Epithelial cell of proximal tubule (primary cell): ENCODE data around the gene RABGAP1L. TPM values are rescaled to one million over a fixed set of nuclear protein-coding genes. Genes with fewer than 3 reads are reported as not detected.

ENCODE experiments used
- DNase-seq: peaks from one replicate; pipeline ENCODE4 v3.0.0-alpha.2; 2011; ENCODE audit warnings: low read depth
- H3K4me3 ChIP-seq: 2 replicates; pipeline ENCODE4 v1.5.1; 2011; ENCODE audit warnings: low read depth, mild to moderate bottlenecking, low read length
- total RNA-seq: library from RNA; depleted of rRNA; stranded (reverse); fragments of >200 nt; gene quantifications from 2 replicates; pipeline ENCODE4 v1.2.3, GENCODE V29; 2015
- TF ChIP-seq, protein P1 (sequence below): conservative IDR thresholded peaks from 2 replicates; pipeline ENCODE4 v1.5.1; 2012; ENCODE audit warnings: low read depth, mild to moderate bottlenecking, low read length

RABGAP1L gene
- total RNA-seq, 1 donor from 2014 or later: 16.3 TPM

- H3K4me3 ChIP-seq: no peak overlapping the region
- TF ChIP-seq, protein P1, sequence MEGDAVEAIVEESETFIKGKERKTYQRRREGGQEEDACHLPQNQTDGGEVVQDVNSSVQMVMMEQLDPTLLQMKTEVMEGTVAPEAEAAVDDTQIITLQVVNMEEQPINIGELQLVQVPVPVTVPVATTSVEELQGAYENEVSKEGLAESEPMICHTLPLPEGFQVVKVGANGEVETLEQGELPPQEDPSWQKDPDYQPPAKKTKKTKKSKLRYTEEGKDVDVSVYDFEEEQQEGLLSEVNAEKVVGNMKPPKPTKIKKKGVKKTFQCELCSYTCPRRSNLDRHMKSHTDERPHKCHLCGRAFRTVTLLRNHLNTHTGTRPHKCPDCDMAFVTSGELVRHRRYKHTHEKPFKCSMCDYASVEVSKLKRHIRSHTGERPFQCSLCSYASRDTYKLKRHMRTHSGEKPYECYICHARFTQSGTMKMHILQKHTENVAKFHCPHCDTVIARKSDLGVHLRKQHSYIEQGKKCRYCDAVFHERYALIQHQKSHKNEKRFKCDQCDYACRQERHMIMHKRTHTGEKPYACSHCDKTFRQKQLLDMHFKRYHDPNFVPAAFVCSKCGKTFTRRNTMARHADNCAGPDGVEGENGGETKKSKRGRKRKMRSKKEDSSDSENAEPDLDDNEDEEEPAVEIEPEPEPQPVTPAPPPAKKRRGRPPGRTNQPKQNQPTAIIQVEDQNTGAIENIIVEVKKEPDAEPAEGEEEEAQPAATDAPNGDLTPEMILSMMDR: no peak
Observed at GRCh38 chr1:174748586-174748985, 589.3 kb downstream of the RABGAP1L start.

GRCh38 chr1:174753131-174753530, 593.8 kb downstream of the RABGAP1L start:
- TF ChIP-seq, protein P1: no peak
- no peak for DNase-seq

More at GRCh38 chr1:174748586-174748985, 589.3 kb downstream of the RABGAP1L start:
- no peak for DNase-seq

GRCh38 chr1:174761335-174761734, 602.0 kb downstream of the RABGAP1L start:
- no peak for DNase-seq
- H3K4me3 ChIP-seq: no peak overlapping the region
- TF ChIP-seq, protein P1: no peak

More at GRCh38 chr1:174753131-174753530, 593.8 kb downstream of the RABGAP1L start:
- H3K4me3 ChIP-seq: no peak overlapping the region

GRCh38 chr1:174761901-174762585, 602.7 kb downstream of the RABGAP1L start:
- H3K4me3 ChIP-seq: no peak overlapping the region
- DNase-seq: no peak
- TF ChIP-seq, protein P1: no peak

DNA sequence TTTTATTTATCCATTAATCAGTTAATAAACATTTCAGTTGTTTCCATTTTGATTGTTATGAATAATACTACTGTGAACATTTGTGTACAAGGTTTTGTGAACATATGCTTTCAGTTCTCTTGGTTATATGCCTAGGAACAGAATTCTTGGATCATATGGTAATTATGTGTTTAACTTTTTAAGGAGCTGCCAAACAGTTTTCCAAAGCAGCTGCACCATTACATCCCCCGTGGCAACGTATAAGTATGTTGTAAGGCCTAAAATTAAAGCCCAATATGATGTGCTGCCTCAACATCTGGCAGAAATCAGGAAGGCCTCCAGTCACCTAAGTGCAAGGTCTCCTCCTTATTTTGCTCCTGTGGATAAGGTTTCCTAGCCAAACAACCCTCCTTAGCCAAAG, 604.9 kb downstream of the RABGAP1L start:
- no peak overlapping the region for H3K4me3 ChIP-seq
- TF ChIP-seq, protein P1: no peak
- no peak for DNase-seq

DNA sequence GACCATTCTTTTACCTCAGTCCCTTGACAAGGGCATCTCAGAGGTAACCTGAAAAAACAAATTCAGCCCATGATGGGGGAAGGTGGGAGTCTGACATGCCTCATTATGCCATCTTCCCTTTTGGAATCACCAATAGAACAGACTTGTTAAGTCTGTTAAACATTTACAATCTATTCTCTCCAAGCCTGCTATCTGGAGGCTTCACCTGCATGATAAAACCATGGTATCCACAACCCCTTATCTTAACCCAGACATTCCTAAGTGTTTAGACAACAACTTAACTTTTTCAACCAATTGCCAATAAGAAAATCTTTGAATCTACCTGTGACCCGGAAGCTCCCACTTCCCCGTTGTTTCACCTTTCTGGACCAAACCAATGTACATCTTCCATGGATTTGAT, 607.4 kb downstream of the RABGAP1L start:
- H3K4me3 ChIP-seq: no peak overlapping the region
- TF ChIP-seq, protein P1: no peak
- DNase-seq: no peak

DNA sequence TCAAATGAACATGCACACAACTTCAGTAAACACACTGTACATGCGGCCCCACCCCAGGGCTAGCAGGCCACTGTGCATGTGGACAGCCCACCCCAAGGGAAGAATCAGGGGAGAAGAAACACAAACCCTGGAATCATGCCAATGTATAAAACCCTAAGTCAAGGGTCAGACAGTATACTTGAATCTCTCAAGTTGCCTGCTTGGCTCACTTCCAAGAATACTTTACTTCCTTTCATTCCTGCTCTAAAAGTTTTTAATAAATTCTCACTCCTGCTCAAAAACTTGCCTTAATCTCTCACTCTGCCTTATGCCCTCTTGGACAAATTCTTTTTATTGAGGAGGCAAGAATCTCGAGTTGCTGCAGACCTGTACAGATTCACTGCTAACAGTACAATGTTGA, 609.2 kb downstream of the RABGAP1L start:
- no peak for DNase-seq
- no peak overlapping the region for H3K4me3 ChIP-seq
- TF ChIP-seq, protein P1: no peak
